SK-N-SH (cell line): ENCODE results near the gene CCNG2.

Experiments
- CTCF ChIP-seq: fragments of 200-600 bp; sonication (generic); IDR thresholded peaks from 2 replicates; pipeline ENCODE4 v1.6.1; 2017; ENCODE audit warnings: antibody characterized with exemption, mild to moderate bottlenecking, moderate library complexity
- ELF1 ChIP-seq: IDR thresholded peaks from 2 replicates; pipeline ENCODE4 v1.4.0; 2012
- EP300 ChIP-seq, 2 experiments: IDR thresholded peaks; 2 replicates each; pipeline versions ENCODE4 v1.4.0 to v1.6.1; 2012; ENCODE audit warnings: borderline replicate concordance in 1 of 2, low read depth in 1 of 2, low read length in 1 of 2
- FOXJ3 ChIP-seq: sonication (generic); formaldehyde crosslinking; IDR thresholded peaks from 2 replicates; pipeline ENCODE4 v1.5.1; 2020; ENCODE audit warnings: mild to moderate bottlenecking, missing genetic modification reagents
- JUND ChIP-seq: IDR thresholded peaks from 2 replicates; pipeline ENCODE4 v1.4.0; 2012
- POLR2AphosphoS5 ChIP-seq: IDR thresholded peaks from 2 replicates; pipeline ENCODE4 v1.6.1; 2012; ENCODE audit warnings: low read depth, low read length
- USF2 ChIP-seq: fragments of 150-350 bp; IDR thresholded peaks from 2 replicates; pipeline ENCODE4 v1.6.1; 2017; ENCODE audit warnings: antibody characterized with exemption, low read length, low read depth, borderline replicate concordance

GRCh38 chr4:77184974-77185373 lies 28.0 kb downstream of the CCNG2 start:
- no peak for TF ChIP-seq FOXJ3 (CRISPR knock-in tag)
- TF ChIP-seq EP300 (IDR thresholded peaks at IDR 0.05; ENCODE audit: borderline replicate concordance in 1 of 2, low read depth in 1 of 2, low read length in 1 of 2), result no peak
- TF ChIP-seq CTCF, result no peak
- TF ChIP-seq POLR2AphosphoS5, result no peak
- no peak for TF ChIP-seq USF2
- TF ChIP-seq ELF1, result no peak
- TF ChIP-seq JUND, result no peak
